NCI-H2081 (cell line): ENCODE measurements around the gene GCG.
A peak's percentile ranks its signal among the peaks of the same experiment; 100 is the strongest.

Source experiments
- DNase-seq, 2 experiments: peaks; one replicate each; lab custom pipeline; 2025; lab: John Stamatoyannopoulos, UW

The GCG gene

DNA sequence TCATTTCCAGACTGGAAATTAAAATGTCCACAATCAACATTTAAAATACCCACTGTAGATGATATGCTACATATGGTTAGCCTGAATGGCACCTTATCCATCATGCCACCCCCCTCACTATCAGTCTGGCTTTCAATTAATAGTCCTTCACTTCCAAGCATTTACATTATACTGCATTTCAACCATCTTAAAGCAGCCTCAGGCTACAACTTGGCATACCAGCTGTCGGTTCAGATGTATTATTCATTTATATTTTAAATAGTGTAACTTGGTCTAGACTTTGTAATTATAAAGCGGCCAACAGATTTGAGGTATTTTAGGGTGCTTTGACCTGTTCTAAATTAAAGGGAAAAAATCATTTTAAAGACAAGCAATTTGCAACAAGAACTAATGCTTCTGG is 2.6 kb downstream of the GCG start:
- DNase-seq, result no peak

DNA sequence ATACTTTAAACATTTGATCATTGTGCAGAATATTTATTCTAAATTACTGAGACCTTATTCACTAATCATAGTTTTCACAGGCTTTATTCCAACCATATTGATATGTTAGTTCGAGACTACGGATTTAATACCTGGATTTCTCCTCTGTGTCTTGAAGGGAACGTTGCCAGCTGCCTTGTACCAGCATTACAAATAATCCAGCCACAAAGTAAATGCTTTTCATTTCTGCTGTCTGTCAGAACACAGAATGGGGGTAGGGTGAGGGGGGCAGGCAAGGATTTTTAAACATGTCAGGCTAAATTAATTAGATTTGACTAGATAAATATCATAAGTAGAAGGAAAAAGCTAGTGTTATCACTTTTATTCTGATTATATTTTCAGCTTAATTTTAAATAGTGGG is 3.1 kb downstream of the GCG start:
- DNase-seq, result no peak

DNA sequence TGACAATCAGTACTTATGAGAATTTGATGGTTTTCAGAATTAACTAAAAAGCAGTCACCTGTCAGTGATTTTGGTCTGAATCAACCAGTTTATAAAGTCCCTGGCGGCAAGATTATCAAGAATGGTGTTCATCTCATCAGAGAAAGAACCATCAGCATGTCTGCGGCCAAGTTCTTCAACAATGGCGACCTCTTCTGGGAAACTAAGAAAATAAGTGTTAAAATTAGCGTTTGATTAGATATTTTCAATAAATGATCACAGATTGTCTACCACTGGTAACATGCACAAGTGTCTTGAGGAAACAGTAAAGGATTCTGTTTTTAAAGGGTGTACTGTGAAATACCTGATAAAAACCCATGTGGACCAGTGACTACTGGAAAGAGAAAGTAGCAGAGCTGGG is 8.1 kb downstream of the GCG start:
- DNase-seq, result no peak

DNA sequence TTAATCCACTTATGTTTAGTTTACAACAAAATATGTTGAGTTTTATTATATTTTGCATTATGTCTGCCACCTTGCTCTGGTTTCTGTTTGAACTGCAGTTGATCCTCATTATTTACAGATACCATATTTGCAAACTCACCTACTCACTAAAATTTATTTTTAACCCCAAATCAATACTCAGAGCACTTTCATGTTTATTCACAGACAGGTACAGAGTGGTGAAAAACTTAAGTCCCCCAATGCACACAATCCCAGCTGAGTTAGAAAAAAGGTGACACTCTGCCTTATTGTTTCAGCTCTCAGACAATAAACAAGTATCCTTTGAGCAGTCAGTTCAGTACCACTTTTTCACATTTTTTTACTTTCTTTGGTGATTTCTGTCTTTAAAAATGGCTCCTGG is 13.7 kb downstream of the GCG start:
- no peak for DNase-seq

DNA sequence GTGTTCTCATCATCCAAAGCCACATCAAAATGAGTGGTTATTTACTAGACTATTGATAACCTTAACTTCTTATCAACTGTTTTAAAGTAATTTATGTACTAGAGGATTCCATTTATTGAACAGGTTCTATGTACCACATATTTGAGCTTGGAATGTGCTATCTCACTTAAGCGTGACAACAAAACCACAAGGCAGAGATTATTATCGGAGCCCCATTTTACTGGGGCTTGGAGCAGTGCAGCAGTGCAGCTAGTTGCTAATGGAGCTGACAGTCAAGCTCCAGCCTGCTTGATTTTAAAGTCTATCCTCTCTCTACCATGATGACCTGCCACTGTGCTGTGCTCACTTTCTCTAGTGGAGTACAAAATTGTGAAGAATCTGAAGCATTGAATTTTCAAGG is 24.6 kb downstream of the GCG start:
- DNase-seq, result no peak

DNA sequence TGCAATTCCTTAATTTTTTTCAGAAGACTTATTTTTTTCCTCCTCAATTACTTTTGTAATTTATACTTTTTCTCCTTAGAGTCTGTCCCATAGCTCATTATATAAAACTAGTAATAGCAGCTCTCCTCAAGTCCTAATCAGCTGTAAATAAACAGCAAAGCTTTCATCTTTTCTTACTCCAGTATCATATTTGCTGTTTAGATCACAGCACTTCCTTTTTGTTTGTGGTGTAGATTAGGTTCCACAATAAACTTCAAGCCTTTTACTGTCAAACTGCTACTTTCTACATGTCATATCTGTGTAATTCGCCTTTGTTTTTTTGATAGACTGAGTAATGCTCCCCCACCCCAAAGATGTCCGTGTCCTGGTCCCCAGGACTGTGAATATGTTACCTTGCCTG is 25.5 kb downstream of the GCG start:
- DNase-seq, result no peak

DNA sequence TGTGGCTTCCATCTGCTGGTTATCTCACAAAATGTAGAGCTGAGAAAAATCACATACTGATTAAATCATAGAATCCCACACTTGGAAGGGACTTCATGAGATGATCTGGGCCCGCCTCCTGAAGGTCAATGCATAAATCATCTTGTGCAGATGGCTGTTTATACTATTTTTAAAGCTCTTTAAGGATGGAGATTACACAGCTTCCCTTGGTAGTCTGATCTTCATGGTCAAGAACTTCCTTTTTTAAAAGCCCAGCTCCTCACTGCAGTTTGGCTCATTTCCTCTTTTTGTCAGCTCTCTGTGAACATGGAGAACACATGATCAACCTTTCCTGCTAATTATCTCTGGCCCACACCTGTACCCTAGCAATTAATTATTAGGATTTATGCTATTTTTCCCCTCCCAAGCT is 25.9 kb downstream of the GCG start:
- no peak for DNase-seq

DNA sequence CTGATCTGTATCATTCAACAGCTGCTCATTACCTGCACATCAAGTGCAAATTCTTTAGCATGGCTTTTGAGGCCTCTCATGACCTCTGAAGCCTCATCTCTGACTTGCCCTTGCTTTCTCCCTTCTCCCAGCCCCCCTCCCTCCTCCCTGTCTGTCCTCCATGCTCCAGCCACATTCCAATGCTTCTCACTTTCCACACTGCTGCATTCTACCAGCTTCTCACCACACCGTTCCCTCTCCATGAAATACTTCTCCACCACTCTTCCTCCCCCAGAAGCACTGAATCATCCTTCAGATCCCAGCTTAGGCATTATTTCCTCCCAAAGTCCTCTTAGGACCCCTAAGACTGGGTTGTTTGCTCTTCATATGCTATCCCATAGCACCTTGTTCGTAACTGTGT is 26.9 kb downstream of the GCG start:
- no peak for DNase-seq

DNA sequence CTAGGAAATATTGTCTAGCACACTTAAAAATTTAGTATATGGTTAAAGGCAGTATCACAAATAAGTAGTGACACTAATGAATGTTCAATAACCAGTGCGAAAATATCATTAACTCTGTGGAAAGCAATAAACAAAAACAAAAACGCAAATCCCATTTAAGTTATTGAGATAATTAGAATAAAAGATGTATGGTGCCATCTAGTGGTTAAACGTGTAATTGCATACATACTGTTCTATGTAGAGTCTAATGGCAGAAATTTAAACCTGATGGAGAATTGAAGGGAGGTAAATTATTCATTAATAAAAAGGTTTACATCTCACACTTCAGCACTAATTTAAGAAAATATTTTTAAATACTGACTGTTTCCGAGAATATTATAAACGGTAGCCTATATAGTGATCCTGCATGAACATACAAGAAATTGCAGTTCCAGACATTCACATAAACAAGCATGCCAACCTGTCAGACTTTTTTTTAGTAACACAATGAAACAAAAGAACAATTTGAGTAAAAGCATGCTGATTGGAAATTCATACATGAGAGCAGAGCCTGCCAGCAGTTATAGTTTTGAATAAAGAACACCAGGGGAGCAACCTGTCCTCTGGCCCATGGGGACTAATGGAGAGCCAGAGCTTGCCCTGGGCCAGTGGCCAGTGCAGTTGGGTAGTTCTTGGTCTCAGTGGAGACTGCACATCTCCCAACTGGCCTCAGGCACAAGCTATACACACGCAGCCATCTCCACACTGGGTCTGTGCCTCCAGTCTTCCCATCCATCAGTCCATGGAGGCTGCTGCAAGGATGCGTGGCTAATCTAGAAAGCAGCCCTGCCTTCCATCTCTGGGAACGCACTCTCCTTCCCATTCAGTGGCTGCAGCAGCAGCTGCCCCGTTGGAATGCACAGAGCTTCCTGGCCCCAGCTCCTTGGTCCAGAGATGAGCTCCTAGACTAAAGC is 28.0 kb downstream of the GCG start:
- peak; percentile 48 to 79 for DNase-seq

DNA sequence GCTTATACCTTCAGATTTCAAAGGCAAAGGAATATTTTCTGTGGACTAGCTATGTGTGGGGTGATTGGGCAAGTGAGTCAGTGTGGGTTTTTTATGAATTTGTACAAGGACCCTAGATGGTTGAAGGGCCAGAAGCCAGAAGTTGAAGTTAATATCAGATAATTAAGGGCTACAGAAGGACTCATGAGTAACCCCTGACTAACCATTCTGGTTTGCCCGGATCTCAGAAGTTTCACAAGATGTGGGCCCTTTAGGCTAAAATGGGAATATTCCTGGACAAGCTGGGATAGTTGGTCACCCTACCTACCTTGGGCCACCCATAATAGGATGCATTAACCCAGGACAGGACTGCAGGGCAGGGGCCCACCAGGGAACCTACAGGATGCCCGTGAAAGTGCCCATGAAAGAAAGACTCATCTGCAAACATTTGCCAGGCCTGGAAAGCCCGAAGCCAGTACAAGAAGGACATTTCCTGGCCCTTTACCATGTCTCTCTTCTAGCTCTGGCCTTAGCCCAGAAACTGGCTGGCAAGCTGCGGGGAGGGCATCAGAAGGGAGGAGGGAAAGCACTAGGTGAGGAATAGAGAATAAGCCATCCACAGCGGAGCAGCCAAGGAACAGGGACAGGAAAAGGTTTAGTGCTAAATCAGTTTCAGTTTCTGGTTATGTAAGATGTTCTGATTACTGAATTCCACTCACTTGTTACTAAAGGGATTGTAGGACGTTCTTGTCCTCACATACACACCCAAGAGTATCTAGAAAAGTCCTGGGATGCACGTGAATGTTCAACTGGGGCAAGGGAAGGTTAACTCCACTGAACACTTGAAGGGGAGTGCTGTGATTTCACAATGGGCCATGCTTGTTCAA is 33.6 kb downstream of the GCG start:
- no peak for DNase-seq

DNA sequence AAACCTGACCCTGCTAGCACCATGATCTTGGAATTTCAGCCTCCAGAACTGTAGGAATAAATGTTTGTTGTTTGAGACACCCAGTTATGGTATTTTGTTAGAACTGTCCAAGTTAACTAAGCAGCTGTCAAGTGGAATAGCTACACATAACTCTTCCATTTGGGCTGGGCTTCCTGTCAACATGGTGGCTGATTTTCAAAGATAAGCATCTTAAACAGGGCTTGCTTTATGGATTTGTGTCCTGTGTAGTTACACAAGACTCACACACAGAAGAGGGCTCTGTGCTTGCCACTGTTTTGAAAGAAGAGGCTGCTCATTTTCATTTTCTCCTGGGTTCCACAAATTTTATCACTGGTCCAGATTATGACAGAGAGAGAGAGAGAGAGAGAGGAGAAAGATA is 35.7 kb downstream of the GCG start:
- DNase-seq, result no peak

DNA sequence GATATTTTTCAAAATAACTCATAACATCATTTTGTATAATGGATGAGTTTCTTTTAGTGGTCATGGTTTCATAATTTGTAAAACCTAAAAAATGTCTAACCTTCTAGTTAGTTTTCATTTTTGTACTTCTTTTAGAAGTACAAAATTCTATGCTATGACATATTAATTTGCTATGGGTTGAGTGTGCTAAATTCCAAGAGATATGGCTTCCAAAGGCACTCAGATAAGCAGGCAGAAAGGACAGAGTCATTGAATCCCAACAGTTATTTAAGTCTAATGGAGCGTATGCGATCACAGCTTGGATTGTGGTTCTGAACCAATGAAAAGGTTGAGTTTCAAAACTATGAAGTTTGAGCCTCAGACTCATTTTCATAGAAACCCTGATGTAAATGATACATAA is 37.0 kb downstream of the GCG start:
- DNase-seq, result no peak

DNA sequence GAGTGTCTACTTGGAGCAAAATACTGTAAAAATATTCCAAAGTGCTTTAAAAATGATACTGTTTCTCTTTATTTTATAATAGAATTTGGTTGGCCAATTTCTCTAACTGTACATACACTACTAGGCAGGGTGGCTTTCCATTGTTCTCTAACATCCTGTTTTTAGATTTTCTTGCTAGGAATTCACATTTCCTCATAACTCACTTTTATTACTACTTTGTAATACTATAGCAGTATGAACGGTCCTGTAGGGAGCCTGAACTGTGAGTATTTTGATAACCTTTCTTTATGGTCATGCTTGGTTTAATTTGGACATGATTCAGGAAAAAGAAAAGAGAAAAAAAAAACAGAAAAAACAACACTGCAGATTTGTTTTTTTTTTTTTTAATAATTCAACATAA is 37.8 kb downstream of the GCG start:
- DNase-seq, result no peak

DNA sequence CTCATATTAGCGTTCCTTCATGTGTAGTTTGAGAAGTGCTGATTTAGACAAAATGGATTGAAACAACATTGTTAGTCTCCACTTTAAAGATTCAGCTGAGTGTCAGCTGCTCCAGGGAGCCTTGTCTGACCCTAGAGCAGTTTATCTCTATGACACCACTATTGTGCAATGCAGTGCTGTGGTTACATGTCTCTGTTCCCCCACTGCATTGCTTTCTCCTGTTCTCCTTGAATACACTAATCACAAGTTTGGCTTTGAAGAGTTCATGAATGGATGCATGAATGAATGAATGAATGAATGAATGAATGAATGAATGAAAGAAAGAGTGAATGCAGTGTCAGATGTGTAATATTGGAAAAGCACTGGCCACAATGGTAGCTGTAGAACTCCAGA is 38.3 kb downstream of the GCG start:
- DNase-seq, result no peak

DNA sequence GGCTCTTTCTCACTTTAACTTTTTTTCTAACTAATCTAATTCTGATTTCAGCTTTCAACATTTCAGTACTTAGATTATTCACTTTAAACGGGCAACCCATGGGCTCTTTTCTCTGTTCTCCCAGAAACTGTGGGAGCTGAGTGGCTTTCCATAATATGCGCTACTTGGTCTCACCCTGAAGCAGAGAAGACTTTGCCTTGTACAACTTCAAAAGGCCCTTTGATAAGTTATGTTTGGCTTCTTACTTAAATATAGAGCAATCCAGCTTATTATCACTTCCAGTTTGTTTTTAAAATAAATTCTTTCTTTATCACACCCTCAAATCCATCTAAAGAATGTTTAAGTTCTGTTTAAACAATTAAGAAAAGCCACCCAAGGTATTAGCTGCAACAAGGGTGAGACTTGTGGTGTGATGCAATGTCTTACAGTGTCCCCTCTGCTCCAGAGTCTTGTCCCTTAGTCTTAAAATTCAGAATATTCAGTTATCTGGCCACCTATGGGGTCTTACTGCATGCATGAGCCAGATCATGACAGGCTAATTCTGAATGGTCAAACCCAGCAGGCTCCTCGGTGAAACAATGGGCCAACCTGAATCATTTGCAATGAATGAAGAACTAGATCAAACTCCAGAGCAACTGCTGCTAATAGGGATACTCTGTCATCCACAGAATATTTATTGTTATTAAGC is 38.8 kb downstream of the GCG start:
- no peak for DNase-seq

DNA sequence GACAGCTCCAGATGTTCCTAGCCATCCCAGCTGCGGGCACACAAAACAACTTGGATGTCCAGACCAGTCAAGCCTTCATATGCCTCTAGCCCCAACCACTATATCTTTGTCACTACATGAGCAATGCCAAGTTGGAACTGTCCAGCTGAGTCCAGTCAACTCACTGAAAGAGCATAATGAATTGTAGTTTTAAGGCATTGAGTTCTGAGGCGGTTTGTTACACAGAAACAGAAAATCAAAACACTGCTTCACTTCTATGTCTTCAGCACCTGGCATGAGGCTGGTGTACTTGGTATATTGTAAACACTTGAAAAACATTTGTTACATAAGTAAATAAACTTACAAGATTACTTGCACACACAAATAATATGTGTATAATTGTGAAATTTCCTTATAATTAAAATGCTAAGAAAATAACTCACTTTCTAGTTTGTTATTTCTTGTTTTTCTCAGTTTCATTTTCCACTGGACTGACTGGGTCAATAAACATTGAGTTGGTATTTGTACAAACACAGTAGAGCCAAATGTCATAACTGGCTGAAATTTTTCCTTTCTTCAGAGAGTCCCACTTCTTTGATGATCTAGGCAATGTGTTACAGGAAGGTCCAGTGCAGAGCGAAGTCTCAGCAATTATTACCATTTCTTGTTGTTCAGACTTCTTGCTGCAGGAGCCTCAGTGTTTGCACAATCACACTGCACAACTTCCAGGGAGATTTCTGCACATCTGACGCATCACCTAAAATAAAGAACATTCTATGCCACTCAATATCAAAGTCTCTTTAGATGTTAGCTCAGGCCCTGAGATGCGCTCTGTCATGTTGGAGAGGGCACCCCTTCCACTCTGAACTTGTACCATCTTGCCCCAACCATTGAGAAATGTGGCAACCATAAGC is 39.8 kb downstream of the GCG start:
- no peak for DNase-seq

DNA sequence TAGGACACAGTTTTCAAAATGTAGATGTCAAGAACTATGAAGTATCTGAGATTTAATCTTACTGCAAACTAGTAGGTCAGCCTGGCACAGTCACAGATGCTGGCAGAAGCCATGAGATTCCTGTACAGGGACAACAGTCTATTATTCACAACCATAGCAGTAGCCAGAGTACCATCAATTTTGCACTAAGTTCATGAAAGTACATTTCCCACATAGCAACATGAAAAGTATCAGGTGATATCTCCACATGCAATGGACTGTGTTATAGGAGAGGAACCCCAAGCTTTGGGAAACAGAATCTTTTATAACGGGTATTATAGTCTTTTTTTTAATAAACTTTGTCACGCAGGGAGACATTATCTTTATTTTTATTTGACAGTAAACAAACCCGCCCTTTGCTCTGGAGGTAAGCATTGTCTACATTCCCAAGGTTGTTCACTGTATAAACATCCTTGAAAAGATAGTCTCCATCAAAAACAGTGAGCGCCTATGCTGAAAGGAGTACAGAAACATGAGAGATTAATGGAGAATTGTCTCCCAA is 44.6 kb downstream of the GCG start:
- no peak for DNase-seq

DNA sequence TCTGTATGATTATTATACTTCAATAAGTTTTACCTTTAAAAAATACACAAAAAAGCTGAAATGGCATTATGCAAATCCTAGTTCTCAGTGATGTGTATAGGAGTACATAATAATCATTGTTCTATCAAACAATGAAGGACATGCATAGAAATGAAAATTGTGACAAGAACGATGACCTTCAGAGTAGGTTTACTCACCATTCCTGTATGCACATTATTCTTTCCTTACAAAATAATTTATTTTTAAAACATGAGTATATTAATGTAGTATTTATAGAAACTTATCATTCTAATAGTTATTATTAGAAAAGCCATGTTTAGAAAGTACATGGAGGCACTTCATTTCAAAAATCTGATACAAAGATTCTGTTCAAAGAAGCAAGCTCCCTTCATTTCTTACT is 45.3 kb downstream of the GCG start:
- no peak for DNase-seq

DNA sequence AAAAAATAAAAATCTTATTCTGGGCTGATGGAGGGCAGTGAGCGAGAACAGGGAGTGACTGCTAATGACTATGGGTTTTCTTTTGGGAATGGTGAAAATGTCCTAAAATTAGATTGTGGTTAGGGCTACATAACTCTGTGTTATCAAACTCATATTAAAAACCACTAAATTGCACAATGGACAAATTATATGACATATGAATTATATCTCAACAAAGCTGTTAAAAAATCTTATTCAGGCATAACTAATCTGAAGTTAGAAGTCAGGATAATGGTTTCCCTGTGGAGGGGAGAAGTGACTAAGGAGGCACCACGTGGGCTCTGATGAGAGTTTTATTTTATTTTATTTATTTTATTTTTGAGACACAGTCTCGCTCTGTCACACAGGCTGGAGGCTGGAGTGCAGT is 45.9 kb downstream of the GCG start:
- DNase-seq, result no peak

DNA sequence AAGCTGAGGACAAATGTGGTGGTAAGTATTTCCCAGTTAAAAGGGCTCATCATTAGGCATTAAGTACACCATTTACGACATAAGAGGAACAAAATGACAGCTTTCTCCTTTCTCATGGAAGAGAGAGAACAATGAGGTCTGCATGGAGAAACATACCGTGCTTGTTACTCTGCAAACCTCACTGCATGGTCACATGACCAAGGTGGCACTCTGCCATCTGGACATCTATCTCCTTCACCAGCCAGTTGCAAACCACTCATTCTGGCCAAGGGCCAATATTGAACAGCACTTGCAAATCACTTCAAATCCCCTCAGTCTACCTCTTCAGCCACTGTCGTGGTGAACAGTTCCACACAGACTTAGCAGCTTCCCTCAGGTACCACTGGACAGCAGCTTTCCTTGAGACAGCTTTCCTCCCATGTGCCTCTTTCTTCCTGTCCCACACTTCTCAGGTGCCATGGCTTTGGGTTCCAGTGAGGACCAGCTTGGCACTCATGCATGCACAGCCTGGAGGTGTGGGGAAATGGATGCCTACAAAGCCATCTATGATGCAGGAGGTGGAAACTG is 48.5 kb downstream of the GCG start:
- peak; percentile 3 to 11 for DNase-seq

DNA sequence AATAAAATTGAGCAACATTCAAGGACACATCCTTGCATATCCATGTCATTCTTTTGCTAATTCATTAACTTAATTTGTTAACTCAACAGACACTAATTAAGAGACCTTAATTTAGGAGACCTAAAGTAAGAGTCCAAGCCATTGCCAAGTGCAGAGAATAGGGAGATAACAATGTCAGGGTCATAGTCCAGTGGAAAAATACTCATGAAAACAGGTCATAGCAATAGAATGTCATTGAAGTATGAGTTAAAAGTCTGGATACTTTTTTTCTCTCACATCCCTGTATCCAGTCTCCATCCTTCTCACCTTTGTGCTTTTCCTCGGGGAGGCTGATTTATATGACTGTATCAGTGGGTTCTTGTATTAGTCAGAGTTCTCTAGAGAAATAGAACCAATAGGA is 51.5 kb downstream of the GCG start:
- no peak for DNase-seq
